K562 (cell line): ENCODE results near the gene C6orf89. TPM values are rescaled to one million over a fixed set of nuclear protein-coding genes. Genes with fewer than 3 reads are reported as not detected.

Experiments used
- ATAC-seq: fragments of 200-7000 bp; cut with Tn5 transposase; 3 replicates; pipeline ENCODE4 v1.9.1; 2020; ENCODE audit warnings: moderate library complexity
- BruUV-seq: library from RNA; stranded (reverse); fragments of 400-500 nt; replicated peaks from 2 replicates; lab custom pipeline; 2021; lab: Mats Ljungman, UMichigan
- CTCF ChIA-PET: fragments of 300-600 bp; formaldehyde crosslinking; extraction: SDS; loops from one replicate; lab custom pipeline; 2021; ENCODE audit warnings: low intra/inter-chr PET ratio; lab: Yijun Ruan, JAX
- POLR2A ChIA-PET: fragments of 300-600, 350-650 bp; sonication (Branson Sonifier 250); formaldehyde crosslinking; extraction: SDS; loops from one replicate; lab custom pipeline; 2021; ENCODE audit warnings: antibody characterized with exemption, inconsistent platforms; lab: Yijun Ruan, JAX
- DNase-seq, 4 experiments: peaks; one replicate each; pipeline versions ENCODE4 v3.0.0 to v3.0.0-alpha.2; 2011 to 2018; ENCODE audit warnings: low spot score in 3 of 4, mixed read lengths in 3 of 4; ENCODE audit errors: extremely low read depth in 1 of 4
- FAIRE-seq: peaks from 2 replicates; lab custom pipeline; 2011; peaks lifted over from hg19 to GRCh38; lab: Jason Lieb, UNC
- H2AFZ ChIP-seq: 2 replicates; pipeline ENCODE4 v1.6.0; 2011; ENCODE audit warnings: low read depth, low read length, control low read depth, inconsistent platforms
- H3K27ac ChIP-seq: fragments of 200-600 bp; 3 replicates; pipeline ENCODE4 v1.8.0; 2011; ENCODE audit warnings: low read depth, mild to moderate bottlenecking, control low read depth, inconsistent platforms, low read length, moderate library complexity, mixed read lengths; ENCODE audit errors: extremely low read depth
- H3K27me3 ChIP-seq, 2 experiments: fragments of 300-600 bp in 1 of 2; 2 replicates in 1 of 2; 3 replicates in 1 of 2; pipeline versions ENCODE4 v1.6.0 to v1.8.0; 2011; ENCODE audit warnings: inconsistent platforms in 2 of 2, low read length in 2 of 2, mild to moderate bottlenecking in 1 of 2, mixed read lengths in 1 of 2, moderate library complexity in 1 of 2; ENCODE audit not compliant: control insufficient read depth in 2 of 2, insufficient read depth in 2 of 2
- H3K36me3 ChIP-seq: fragments of 300-600 bp; 3 replicates; pipeline ENCODE4 v1.8.0; 2011; ENCODE audit warnings: mild to moderate bottlenecking, low read length, inconsistent platforms; ENCODE audit not compliant: control insufficient read depth, insufficient read depth
- H3K4me1 ChIP-seq, 2 experiments: fragments of 200-600 bp in 1 of 2; replicated peaks in 1 of 2; 2 replicates in 1 of 2; 3 replicates in 1 of 2; pipeline versions ENCODE4 v1.5.1 to v1.8.0; 2011; ENCODE audit warnings: inconsistent platforms in 2 of 2, low read length in 2 of 2, mild to moderate bottlenecking in 1 of 2, mixed read lengths in 1 of 2, moderate library complexity in 1 of 2; ENCODE audit not compliant: control insufficient read depth in 2 of 2, insufficient read depth in 2 of 2
- H3K4me2 ChIP-seq: 2 replicates; pipeline ENCODE4 v1.6.1; 2011; ENCODE audit warnings: low read length, control low read depth, inconsistent platforms, mixed read lengths; ENCODE audit not compliant: insufficient read depth
- H3K4me3 ChIP-seq: fragments of 200-600 bp; sonication (generic), shearing (Covaris generic); 2 replicates; pipeline ENCODE4 v1.5.1; 2016; ENCODE audit warnings: control low read depth, inconsistent platforms
- H3K79me2 ChIP-seq: fragments of 200-600 bp; 3 replicates; pipeline ENCODE4 v1.8.0; 2011; ENCODE audit warnings: low read length, inconsistent platforms; ENCODE audit not compliant: control insufficient read depth, insufficient read depth
- H3K9ac ChIP-seq, 2 experiments: 2 replicates each; pipeline versions ENCODE4 v1.6.0 to v1.6.1; 2011; ENCODE audit warnings: low read depth in 2 of 2, low read length in 2 of 2, control low read depth in 1 of 2, inconsistent platforms in 1 of 2, mild to moderate bottlenecking in 1 of 2, mixed read lengths in 1 of 2; ENCODE audit not compliant: insufficient read depth in 1 of 2
- H3K9me1 ChIP-seq: one replicate; pipeline ENCODE4 v1.6.0; 2011; ENCODE audit warnings: inconsistent platforms, mild to moderate bottlenecking, low read length, moderate library complexity; ENCODE audit not compliant: control insufficient read depth, insufficient read depth
- H3K9me3 ChIP-seq: replicated peaks from 2 replicates; pipeline ENCODE4 v1.5.1; 2011; ENCODE audit warnings: low read depth, low read length, inconsistent platforms; ENCODE audit not compliant: control insufficient read depth, insufficient read depth
- H4K20me1 ChIP-seq: replicated peaks from 2 replicates; pipeline ENCODE4 v1.6.1; 2011; ENCODE audit warnings: low read length, inconsistent platforms, mixed read lengths; ENCODE audit not compliant: control insufficient read depth, insufficient read depth
- AFF1 ChIP-seq, 2 experiments: fragments of 450-650 bp; IDR thresholded peaks; 2 replicates each; pipeline ENCODE4 v1.6.1; 2018; ENCODE audit warnings: mild to moderate bottlenecking in 2 of 2, low read depth in 1 of 2; ENCODE audit not compliant: partially characterized antibody in 2 of 2
- CHD1 ChIP-seq: fragments of 200-600 bp; sonication (generic); IDR thresholded peaks from one replicate; pipeline ENCODE4 v1.6.1; 2012; ENCODE audit warnings: mild to moderate bottlenecking, moderate library complexity, low read length, inconsistent platforms
- NCOA1 ChIP-seq: fragments of 450-650 bp; IDR thresholded peaks from 2 replicates; pipeline ENCODE4 v1.6.1; 2016; ENCODE audit warnings: low read depth
- NCOA6 ChIP-seq: fragments of 450-650 bp; IDR thresholded peaks from 2 replicates; pipeline ENCODE4 v1.6.1; 2017; ENCODE audit warnings: mild to moderate bottlenecking
- RAD21 ChIP-seq, 2 experiments: fragments of 250-450 bp in 1 of 2; fragments of 450-650 bp in 1 of 2; sonication (Bioruptor Pico) in 1 of 2; formaldehyde crosslinking in 1 of 2; IDR thresholded peaks in 1 of 2; conservative IDR thresholded peaks in 1 of 2; 2 replicates each; pipeline versions ENCODE4 v1.4.0 to v1.8.0; 2020 to 2022; ENCODE audit warnings: mild to moderate bottlenecking in 2 of 2, moderate library complexity in 1 of 2
- RBBP5 ChIP-seq: fragments of 200-600 bp; sonication (generic); IDR thresholded peaks from 2 replicates; pipeline ENCODE4 v1.6.1; 2012; ENCODE audit warnings: borderline replicate concordance, mild to moderate bottlenecking, low read length, control low read depth, inconsistent platforms; ENCODE audit not compliant: insufficient read depth, poor library complexity, severe bottlenecking
- RFX7 ChIP-seq: fragments of 250-450 bp; sonication (Bioruptor Pico); IDR thresholded peaks from 2 replicates; pipeline ENCODE4 v1.5.1; 2021; ENCODE audit warnings: mild to moderate bottlenecking
- SMARCE1 ChIP-seq: fragments of 450-650 bp; IDR thresholded peaks from 2 replicates; pipeline ENCODE4 v1.7.1; 2016; ENCODE audit warnings: mild to moderate bottlenecking
- TAF15 ChIP-seq: fragments of 200-400 bp; formaldehyde crosslinking; IDR thresholded peaks from 2 replicates; pipeline ENCODE4 v1.6.1; 2017; ENCODE audit warnings: mild to moderate bottlenecking, low read depth, low read length, moderate library complexity
- ZEB2 ChIP-seq: fragments of 450-650 bp; IDR thresholded peaks from 2 replicates; pipeline ENCODE4 v1.6.1; 2016
- ZNF263 ChIP-seq: sonication (generic); formaldehyde crosslinking; IDR thresholded peaks from 2 replicates; pipeline ENCODE4 v1.8.0; 2022; ENCODE audit warnings: mild to moderate bottlenecking, missing genetic modification reagents, borderline replicate concordance
- ZNF592 ChIP-seq: fragments of 450-650 bp; IDR thresholded peaks from 2 replicates; pipeline ENCODE4 v1.6.1; 2017; ENCODE audit warnings: antibody characterized with exemption, mild to moderate bottlenecking
- WGBS: fragments of 100-300 bp; shearing (Covaris generic); methylation state at CpG from one replicate; pipeline ENCODE4 v1.1.6; 2016; ENCODE audit warnings: low coverage, mixed read lengths; ENCODE audit not compliant: insufficient coverage; ENCODE audit errors: missing lambda C conversion rate; 5-methylcytosine and 5-hydroxymethylcytosine counted together
- in situ Hi-C: fragments of 300-500 bp; cut with MboI; formaldehyde crosslinking; loops from 4 replicates; pipeline ENCODE4 v1.15.0; 2018; ENCODE audit warnings: inconsistent platforms, mixed read lengths
- intact Hi-C: fragments of 100-400 bp; cut with micrococcal nuclease; formaldehyde crosslinking; loops from 2 replicates; pipeline ENCODE4 v1.14.2; 2022
- polyA plus RNA-seq, 8 experiments: library from polyadenylated mRNA; depleted of rRNA in 4 of 8; stranded (reverse) in 5 of 8; unstranded in 3 of 8; fragments of >200 nt; fragmentation: Nextera tagmentation in 2 of 8; fragmentation: Illumina TruSeq in 1 of 8; extraction: Ambion mirVana in 2 of 8; extraction: Trizol in 1 of 8; gene quantifications; 2 replicates each; pipeline versions ENCODE4 v1.2.1 to v1.2.3, GENCODE V29; 2011 to 2014; ENCODE audit warnings: inconsistent platforms in 1 of 8, missing spikeins in 1 of 8
- total RNA-seq, 7 experiments: library from RNA; depleted of rRNA in 6 of 7; stranded (reverse); fragments of >200 nt in 6 of 7; fragmentation: Illumina TruSeq in 2 of 7; extraction: Trizol in 2 of 7; gene quantifications; 2 replicates each; pipeline versions ENCODE4 v1.2.1 to v1.2.3, GENCODE V29; 2011 to 2021; ENCODE audit warnings: low replicate concordance in 1 of 7

The C6orf89 gene
- total and polyA plus RNA-seq, 9 of the 15 experiments (the other 6 are each of a cell fraction or from before 2014, with no cell fraction given), result 35.2 to 111 (median 58.5) TPM

- in situ Hi-C loops, result no loop called here
- TF ChIP-seq RFX7 (CRISPR knock-in tag) (peak; percentile 73; the same call in 1 of the 2 replicates), NCOA1 (peak; percentile 90), RAD21 (CRISPR knock-in tag; conservative IDR thresholded peaks at IDR 0.05 in 1 of 2, IDR thresholded peaks at IDR 0.05 in 1 of 2) (no peak), CHD1 (no peak), AFF1 (IDR thresholded peaks at IDR 0.05; ENCODE audit: low read depth in 1 of 2, partially characterized antibody in 2 of 2) (peak in 1 of 2 experiments; percentile 58), TAF15 (no peak), ZEB2 (peak; percentile 68), NCOA6 (peak; percentile 7), SMARCE1 (peak; percentile 84), ZNF263 (CRISPR knock-in tag) (no peak), RBBP5 (peak; percentile 70), ZNF592 (peak; percentile 93)
Observed at GRCh38 chr6:36888654-36889481, 3.1 kb downstream of the C6orf89 start.

More at GRCh38 chr6:36888654-36889481, 3.1 kb downstream of the C6orf89 start:
- peak; percentile 65 for FAIRE-seq
- ChIA-PET CTCF (interaction anchor here (0.7 kb wide), 1 partner anchor 129 kb away, joined by 3 read pairs; no protein-coding TSS in a partner anchor), POLR2A (interaction anchor here (1.2 to 5.8 kb wide), 7 partner anchors 9 to 281 kb away, joined by 3 to 79 read pairs (median 6); partner anchors contain the start of gene PPIL1)
- Histone ChIP-seq H3K9ac (peak overlapping the region in 1 of 2 experiments; percentile 88; a peak in 3 of 4 replicates), H3K4me3 (peak overlapping the region; percentile 10), H3K27me3 (no peaks in the 10 kb centered on the region), H2AFZ (peak overlapping the region; percentile 50), H3K27ac (peak overlapping the region; percentile 90), H3K4me1 (peaks cover 17 to 37% of the 10 kb centered on the region in 2 experiments; a peak in 4 of 5 replicates), H4K20me1 (no peaks in the 10 kb centered on the region), H3K4me2 (peak overlapping the region; percentile 88), H3K9me3 (no peaks in the 10 kb centered on the region), H3K36me3 (peaks cover 16% of the 10 kb centered on the region), H3K79me2 (peaks cover 79% of the 10 kb centered on the region), H3K9me1 (no peaks in the 10 kb centered on the region)
- peak; percentile 31 for ATAC-seq
- intact Hi-C loops, result loop anchor here (2.0 to 10.0 kb wide), 4 partner anchors 98 to 344 kb away; partner anchors contain the start of gene MTCH1
- BruUV-seq, result TSS peak; percentile 3
- DNase-seq, result peak in 2 of 4 experiments; percentile 76 to 86
- under 1% methylated on average over 6 of the region's 6 CpGs for WGBS
